Measurements from ENCODE around the gene UNC50. TPM values are rescaled to one million over a fixed set of nuclear protein-coding genes. Genes with fewer than 3 reads are reported as not detected.

UNC50 gene
- total RNA-seq, 2 experiments from 2014 or later = 25.5 to 26.1 TPM

DNA sequence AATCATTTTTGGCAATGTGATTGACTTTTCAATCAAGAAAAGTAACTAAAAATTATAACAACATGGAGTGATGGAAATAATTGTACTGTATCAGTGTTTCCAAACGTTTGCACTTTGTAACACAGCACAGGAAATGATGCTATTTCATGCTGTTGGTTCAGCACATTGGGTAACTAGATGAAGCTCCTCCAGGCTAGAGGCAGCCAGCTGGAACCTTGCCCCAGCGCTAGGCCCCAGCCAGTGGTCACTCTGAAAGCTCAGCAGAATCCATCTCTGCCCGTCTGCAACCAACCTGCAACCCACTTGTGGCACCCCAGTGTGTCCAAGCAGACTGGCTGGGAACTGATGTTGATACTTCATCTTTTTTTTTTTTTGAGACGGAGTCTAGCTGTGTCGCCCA is 15.3 kb downstream of the UNC50 start:
- POLR2A ChIA-PET = interaction anchor here (0.9 kb wide), 1 partner anchor 9 kb away, joined by 3 read pairs; no protein-coding TSS in a partner anchor
- Mint-ChIP-seq H3K27me3 (ENCODE audit: low read depth) (no peaks in the 10 kb centered on the region), H3K36me3 (ENCODE audit: low read depth) (peaks cover 57% of the 10 kb centered on the region), H3K4me1 (ENCODE audit: low read depth) (peaks cover 23% of the 10 kb centered on the region), H3K27ac (no peak overlapping the region), H3K4me3 (no peak overlapping the region), H3K9me3 (ENCODE audit: insufficient read depth) (no peaks in the 10 kb centered on the region)
- DNase-seq (no peak), ATAC-seq (peak; percentile 30)
- CTCF ChIA-PET = interaction anchor here (1.3 kb wide), 1 partner anchor 26 kb away, joined by 5 read pairs; no protein-coding TSS in a partner anchor

DNA sequence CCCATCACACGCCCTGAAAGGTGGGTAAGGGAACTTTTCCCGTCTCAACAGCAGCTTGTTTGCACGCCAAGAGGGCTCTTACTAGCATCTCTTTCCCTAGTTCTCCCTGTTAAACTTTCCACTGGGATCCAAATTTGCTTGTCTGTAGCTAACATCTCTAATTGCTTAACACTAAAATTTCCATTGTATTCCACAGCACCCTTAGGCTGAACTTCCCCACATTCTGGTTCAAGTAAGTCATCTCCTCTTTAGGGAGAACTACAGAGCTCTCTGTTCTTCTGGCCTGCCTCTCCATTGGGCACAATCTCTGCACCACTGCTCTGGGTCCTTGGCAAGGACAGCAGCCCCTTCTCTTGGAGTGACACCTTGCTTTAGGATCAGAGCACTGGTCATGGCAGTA is 24.0 kb downstream of the UNC50 start:
- peaks cover 65% of the 10 kb centered on the region for H3K36me3 Mint-ChIP-seq (ENCODE audit: low read depth)
- POLR2A ChIA-PET = no interaction called here
- DNase-seq (no peak), ATAC-seq (no peak)
- peaks cover 31% of the 10 kb centered on the region for H3K4me1 Mint-ChIP-seq (ENCODE audit: low read depth)
- no peaks in the 10 kb centered on the region for H3K9me3 Mint-ChIP-seq (ENCODE audit: insufficient read depth)
- H3K4me3 Mint-ChIP-seq = no peak overlapping the region
- H3K27me3 Mint-ChIP-seq (ENCODE audit: low read depth) = no peaks in the 10 kb centered on the region
- peak overlapping the region; percentile 0 for H3K27ac Mint-ChIP-seq
- CTCF ChIA-PET = interaction anchor here (1.0 to 2.7 kb wide), 3 partner anchors 24 to 199 kb away, joined by 3 to 9 read pairs (median 3); no protein-coding TSS in a partner anchor

DNA sequence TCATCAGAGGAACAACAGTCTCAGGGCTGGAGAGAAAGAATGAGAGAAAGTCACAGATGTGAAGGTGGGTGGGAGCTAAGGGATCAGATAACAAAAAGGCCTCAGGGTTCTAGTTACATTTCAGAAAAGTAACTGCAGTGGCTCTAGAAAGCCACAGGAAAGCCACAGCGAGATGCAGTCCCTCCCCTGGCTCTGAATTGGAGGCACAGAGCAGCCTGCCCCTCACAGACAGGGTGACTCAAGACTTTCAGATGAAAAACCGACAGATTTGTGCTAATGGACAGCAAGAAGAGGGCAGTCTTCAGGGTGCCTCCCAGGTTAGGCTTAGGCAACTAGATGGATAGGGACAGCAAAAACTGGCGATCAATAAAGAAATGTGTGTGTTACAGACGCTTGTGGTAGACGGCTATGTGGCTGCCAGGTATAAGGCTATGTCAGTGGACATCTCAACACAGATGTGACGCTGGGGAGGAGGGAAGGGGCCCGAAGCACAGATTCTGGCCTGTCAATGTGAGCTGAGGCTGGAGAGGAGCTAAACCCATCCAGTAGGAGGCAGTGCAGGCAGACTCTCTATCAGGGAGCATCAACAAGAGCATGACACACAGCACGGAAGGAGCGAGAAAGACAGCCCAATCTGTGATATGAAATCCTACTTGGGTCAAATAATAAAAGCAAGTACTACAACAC is 26.2 kb downstream of the UNC50 start:
- no peaks in the 10 kb centered on the region for H3K27me3 Mint-ChIP-seq (ENCODE audit: low read depth)
- H3K9me3 Mint-ChIP-seq (ENCODE audit: insufficient read depth) = no peaks in the 10 kb centered on the region
- peaks cover 63% of the 10 kb centered on the region for H3K36me3 Mint-ChIP-seq (ENCODE audit: low read depth)
- H3K27ac Mint-ChIP-seq = peak overlapping the region; percentile 94
- CTCF ChIA-PET = interaction anchor here (0.6 to 2.9 kb wide), 16 partner anchors 9 to 432 kb away, joined by 3 to 19 read pairs (median 4); no protein-coding TSS in a partner anchor
- peak overlapping the region; percentile 50 for H3K4me3 Mint-ChIP-seq
- H3K4me1 Mint-ChIP-seq (ENCODE audit: low read depth) = peaks cover 44% of the 10 kb centered on the region
- ATAC-seq = peak; percentile 73
- POLR2A ChIA-PET = interaction anchor here (0.6 to 1.4 kb wide), 4 partner anchors 24 to 219 kb away, joined by 3 to 7 read pairs (median 4); partner anchors contain the start of genes COA5 and UNC50
- peak; percentile 79 for DNase-seq

DNA sequence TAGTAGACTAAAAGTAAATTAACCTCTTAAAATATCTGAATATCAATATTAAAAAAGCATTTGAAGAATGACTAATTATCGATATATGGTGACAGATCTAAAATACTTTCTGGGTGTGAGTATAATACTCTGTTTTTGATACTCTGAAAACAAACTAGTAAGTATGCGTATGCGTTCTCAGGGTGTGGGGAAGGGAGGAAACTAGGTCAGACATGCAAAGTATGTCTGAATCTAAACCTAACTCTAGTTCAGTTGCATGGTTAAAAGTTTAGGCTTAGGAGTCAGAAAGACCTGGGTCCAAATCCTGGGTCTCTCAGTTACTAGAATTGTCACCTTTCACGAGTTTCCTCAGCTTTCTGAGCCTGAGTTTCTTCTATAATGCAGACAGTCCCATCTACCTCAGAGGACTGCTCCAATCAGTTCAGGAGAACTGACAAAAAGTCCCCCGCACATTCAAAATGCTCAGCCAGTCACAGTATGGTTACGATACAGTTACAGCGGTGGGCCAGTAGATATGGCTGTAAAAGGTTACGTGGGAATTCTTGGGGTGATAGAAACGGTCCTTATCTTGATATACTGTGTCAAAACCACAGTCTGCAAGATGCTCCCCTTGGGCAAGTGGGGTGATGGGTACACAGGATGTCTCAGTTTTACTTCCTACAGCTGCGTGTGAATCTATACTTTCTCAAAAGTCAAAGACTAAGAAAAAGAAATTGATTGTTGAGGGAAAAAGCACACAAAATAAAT is 29.2 kb downstream of the UNC50 start:
- H3K27me3 Mint-ChIP-seq (ENCODE audit: low read depth) = no peaks in the 10 kb centered on the region
- ChIA-PET CTCF (interaction anchor here (2.7 kb wide), 1 partner anchor 11 kb away, joined by 19 read pairs; no protein-coding TSS in a partner anchor), POLR2A (interaction anchor here (1.7 to 1.9 kb wide), 2 partner anchors 18 to 21 kb away, joined by 4 to 6 read pairs; no protein-coding TSS in a partner anchor)
- no peaks in the 10 kb centered on the region for H3K9me3 Mint-ChIP-seq (ENCODE audit: insufficient read depth)
- peak overlapping the region; percentile 82 for H3K27ac Mint-ChIP-seq
- DNase-seq (peak; percentile 68), ATAC-seq (peak; percentile 71)
- H3K4me1 Mint-ChIP-seq (ENCODE audit: low read depth) = peaks cover 44% of the 10 kb centered on the region
- H3K36me3 Mint-ChIP-seq (ENCODE audit: low read depth) = peaks cover 60% of the 10 kb centered on the region
- H3K4me3 Mint-ChIP-seq = peak overlapping the region; percentile 44

DNA sequence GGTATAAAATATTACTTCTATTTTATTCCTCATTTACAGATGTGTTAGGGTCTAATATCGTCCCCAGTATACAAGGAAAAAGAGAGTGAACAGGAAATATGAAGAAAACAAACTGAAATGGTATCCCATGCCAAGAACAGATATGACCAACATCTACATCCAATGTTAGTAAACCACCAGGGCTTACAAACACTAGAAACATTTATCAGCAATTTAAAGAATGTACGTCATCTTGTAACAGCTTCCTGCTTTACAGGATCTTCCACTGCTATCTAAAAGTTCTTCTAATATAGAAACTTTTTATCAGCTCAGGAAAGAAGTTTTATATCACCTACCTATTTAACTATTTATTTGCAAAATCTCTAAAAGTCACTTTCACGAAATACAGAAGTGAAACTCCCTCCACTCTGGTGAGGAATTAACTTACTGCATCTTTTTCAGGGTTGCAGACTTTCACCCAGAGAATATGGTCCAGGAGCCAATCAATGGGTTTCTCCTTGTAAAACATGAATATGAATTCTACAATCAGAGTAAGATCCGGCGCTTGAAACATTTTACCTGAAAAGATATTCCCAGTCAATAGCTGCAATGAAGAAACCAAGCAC is 35.2 kb downstream of the UNC50 start:
- Mint-ChIP-seq H3K4me1 (ENCODE audit: low read depth) (peaks cover 2% of the 10 kb centered on the region), H3K4me3 (no peak overlapping the region), H3K36me3 (ENCODE audit: low read depth) (peaks cover 62% of the 10 kb centered on the region), H3K27ac (no peak overlapping the region), H3K27me3 (ENCODE audit: low read depth) (no peaks in the 10 kb centered on the region), H3K9me3 (ENCODE audit: insufficient read depth) (no peaks in the 10 kb centered on the region)
- CTCF ChIA-PET = interaction anchor here (1.3 to 3.8 kb wide), 3 partner anchors 9 to 180 kb away, joined by 3 to 19 read pairs (median 12); no protein-coding TSS in a partner anchor
- no peak for DNase-seq
- POLR2A ChIA-PET = no interaction called here
- ATAC-seq = no peak

DNA sequence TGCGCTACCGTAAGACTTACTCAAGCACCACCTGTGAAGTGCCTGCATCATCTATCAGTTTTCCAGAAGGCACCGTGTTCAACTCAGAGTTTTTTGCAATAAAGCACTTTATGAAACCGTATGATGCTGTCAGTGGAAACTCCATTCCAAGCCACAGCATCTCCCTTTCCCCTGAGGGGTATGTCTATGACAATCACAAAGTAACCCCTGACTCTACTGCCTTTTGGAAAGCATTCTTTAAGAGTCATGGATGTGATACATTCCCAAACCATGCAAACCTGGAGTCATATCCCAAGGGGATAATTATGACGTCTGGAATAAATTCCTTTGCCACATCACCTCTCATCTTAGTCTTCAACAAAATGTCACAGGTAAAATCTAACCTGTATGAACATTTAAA is 39.2 kb downstream of the UNC50 start:
- H3K9me3 Mint-ChIP-seq (ENCODE audit: insufficient read depth) = peaks cover 17% of the 10 kb centered on the region
- ATAC-seq (no peak), DNase-seq (no peak)
- no peak overlapping the region for H3K27ac Mint-ChIP-seq
- peaks cover 74% of the 10 kb centered on the region for H3K36me3 Mint-ChIP-seq (ENCODE audit: low read depth)
- H3K4me1 Mint-ChIP-seq (ENCODE audit: low read depth) = peaks cover 38% of the 10 kb centered on the region
- ChIA-PET CTCF (interaction anchor here (0.7 to 2.2 kb wide), 3 partner anchors 86 to 190 kb away, joined by 3 to 49 read pairs (median 4); no protein-coding TSS in a partner anchor), POLR2A (no interaction called here)
- H3K4me3 Mint-ChIP-seq = no peak overlapping the region
- no peaks in the 10 kb centered on the region for H3K27me3 Mint-ChIP-seq (ENCODE audit: low read depth)

DNA sequence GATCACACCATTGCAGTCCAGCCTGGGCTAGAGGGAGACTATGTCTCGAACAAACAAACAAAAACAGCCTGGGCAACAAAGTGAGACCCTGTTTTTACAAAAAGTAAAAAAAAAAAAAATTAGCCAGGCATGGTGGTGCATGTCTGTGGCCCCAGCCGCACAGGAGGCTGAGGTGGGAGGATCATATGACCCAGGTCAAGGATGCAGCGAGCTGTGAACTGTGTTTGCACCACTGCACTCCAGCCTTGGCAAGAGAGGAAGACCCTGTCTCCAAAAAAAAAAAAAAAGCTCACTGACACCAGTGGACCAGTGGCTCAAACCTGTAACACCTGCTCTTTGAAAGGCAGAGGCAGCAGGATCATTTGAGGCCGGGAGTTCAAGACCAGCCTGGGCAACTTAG is 40.1 kb downstream of the UNC50 start:
- Mint-ChIP-seq H3K27ac (no peak overlapping the region), H3K4me1 (ENCODE audit: low read depth) (peaks cover 46% of the 10 kb centered on the region), H3K9me3 (ENCODE audit: insufficient read depth) (peaks cover 17% of the 10 kb centered on the region), H3K36me3 (ENCODE audit: low read depth) (peaks cover 75% of the 10 kb centered on the region), H3K4me3 (no peak overlapping the region), H3K27me3 (ENCODE audit: low read depth) (no peaks in the 10 kb centered on the region)
- CTCF ChIA-PET = interaction anchor here (1.0 to 2.2 kb wide), 12 partner anchors 10 to 190 kb away, joined by 3 to 62 read pairs (median 10); partner anchors contain the start of gene MGAT4A
- POLR2A ChIA-PET = interaction anchor here (0.7 to 2.0 kb wide), 3 partner anchors 15 to 123 kb away, joined by 3 to 13 read pairs (median 8); partner anchors contain the start of gene MGAT4A
- DNase-seq (no peak), ATAC-seq (no peak)

DNA sequence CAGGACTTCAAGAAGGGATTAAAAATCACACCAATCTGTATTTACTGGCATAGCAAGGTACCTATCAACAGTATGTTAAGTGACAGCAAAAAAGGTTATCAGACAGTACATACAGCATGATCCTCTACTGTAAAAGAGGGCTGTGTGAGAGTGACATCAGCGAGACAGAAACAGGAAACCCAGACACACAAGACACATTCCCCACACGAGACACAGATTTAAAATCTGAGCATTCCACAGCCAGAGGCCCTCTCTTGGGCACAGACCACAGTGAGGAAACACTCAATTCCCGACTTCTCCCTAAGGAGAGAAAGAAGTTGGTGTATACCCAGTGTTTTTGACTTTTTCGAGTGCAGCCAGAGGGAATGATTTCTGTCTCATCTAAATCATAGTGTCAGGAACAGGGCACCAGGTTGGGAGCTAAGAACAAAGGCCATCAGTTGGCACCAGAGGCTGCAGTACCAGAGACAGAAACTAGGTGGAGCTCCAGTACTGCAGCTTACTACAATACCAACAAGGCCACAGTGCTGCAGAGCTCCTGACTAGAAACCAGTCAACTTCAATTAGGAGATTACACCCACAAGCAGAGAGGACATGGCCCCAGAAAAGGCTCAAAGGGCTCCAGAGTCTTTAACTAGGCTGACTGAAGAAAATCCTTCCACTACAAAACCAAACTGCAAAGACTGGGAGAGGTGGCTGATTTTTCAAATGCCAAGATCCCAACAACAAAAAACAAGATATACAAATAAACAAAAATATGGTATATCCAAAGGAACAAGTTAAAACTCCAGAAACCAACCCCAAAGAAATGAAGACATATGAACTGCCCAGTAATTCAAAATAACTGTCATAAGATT is 41.0 kb downstream of the UNC50 start:
- Mint-ChIP-seq H3K36me3 (ENCODE audit: low read depth) (peaks cover 75% of the 10 kb centered on the region), H3K4me3 (no peak overlapping the region), H3K27me3 (ENCODE audit: low read depth) (no peaks in the 10 kb centered on the region), H3K9me3 (ENCODE audit: insufficient read depth) (peaks cover 17% of the 10 kb centered on the region), H3K4me1 (ENCODE audit: low read depth) (peaks cover 55% of the 10 kb centered on the region), H3K27ac (peak overlapping the region; percentile 27)
- peak; percentile 90 for DNase-seq
- CTCF ChIA-PET = interaction anchor here (0.8 to 2.2 kb wide), 57 partner anchors 9 to 841 kb away, joined by 3 to 62 read pairs (median 5); partner anchors contain the start of genes C2orf15, COA5, EIF5B and MGAT4A
- POLR2A ChIA-PET = interaction anchor here (0.6 to 2.0 kb wide), 6 partner anchors 15 to 174 kb away, joined by 3 to 13 read pairs (median 4); partner anchors contain the start of gene MGAT4A
- ATAC-seq = peak; percentile 91

DNA sequence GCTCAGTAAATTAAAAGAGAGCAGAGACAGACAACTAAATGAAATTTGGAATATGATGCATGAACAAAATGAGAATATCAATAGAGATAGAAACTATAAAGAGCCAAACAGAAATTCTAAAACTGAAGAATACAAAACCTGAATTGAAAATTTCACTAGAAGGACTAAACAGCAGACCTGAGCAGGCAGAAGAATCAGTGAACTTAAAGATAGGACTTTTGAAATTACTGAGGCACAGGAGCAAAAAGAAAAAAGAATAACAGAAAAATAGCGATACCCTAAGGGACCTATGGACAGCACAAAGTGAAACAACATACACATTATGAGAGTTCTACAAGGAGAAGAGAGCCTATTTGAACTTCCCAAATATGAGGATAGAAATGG is 41.6 kb downstream of the UNC50 start:
- ATAC-seq (no peak), DNase-seq (no peak)
- H3K36me3 Mint-ChIP-seq (ENCODE audit: low read depth) = peaks cover 76% of the 10 kb centered on the region
- peak overlapping the region; percentile 17 for H3K27ac Mint-ChIP-seq
- H3K27me3 Mint-ChIP-seq (ENCODE audit: low read depth) = no peaks in the 10 kb centered on the region
- H3K4me1 Mint-ChIP-seq (ENCODE audit: low read depth) = peaks cover 61% of the 10 kb centered on the region
- H3K4me3 Mint-ChIP-seq = no peak overlapping the region
- peaks cover 17% of the 10 kb centered on the region for H3K9me3 Mint-ChIP-seq (ENCODE audit: insufficient read depth)
- CTCF ChIA-PET = interaction anchor here (0.8 to 2.2 kb wide), 53 partner anchors 9 to 840 kb away, joined by 3 to 62 read pairs (median 5); partner anchors contain the start of genes C2orf15, COA5, EIF5B and MGAT4A
- POLR2A ChIA-PET = interaction anchor here (1.3 to 2.0 kb wide), 2 partner anchors 81 to 121 kb away, joined by 8 to 13 read pairs; partner anchors contain the start of gene MGAT4A

DNA sequence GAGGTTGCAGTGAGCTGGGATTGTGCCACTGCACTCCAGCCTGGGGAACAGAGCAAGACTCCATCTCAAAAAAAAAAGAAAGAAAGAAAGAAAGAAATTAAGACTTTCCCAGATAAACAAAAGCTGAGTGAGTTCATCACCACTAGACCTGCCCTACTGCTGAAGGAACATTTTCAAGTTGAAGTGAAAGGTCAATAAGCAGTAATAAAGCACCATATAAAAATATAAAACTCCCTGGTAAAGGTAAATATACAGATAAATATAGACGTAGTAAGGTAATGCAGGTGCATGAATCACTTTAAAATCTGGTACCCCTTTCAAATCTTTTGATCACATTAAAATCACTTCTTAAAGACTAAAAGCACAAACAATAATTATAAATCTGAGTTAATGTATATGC is 42.6 kb downstream of the UNC50 start:
- ChIA-PET POLR2A (no interaction called here), CTCF (interaction anchor here (0.8 to 1.0 kb wide), 2 partner anchors 13 to 187 kb away, joined by 3 read pairs; no protein-coding TSS in a partner anchor)
- no peaks in the 10 kb centered on the region for H3K27me3 Mint-ChIP-seq (ENCODE audit: low read depth)
- H3K9me3 Mint-ChIP-seq (ENCODE audit: insufficient read depth) = peaks cover 17% of the 10 kb centered on the region
- H3K27ac Mint-ChIP-seq = no peak overlapping the region
- no peak overlapping the region for H3K4me3 Mint-ChIP-seq
- peaks cover 69% of the 10 kb centered on the region for H3K4me1 Mint-ChIP-seq (ENCODE audit: low read depth)
- ATAC-seq = no peak
- no peak for DNase-seq
- H3K36me3 Mint-ChIP-seq (ENCODE audit: low read depth) = peaks cover 82% of the 10 kb centered on the region
